Measurements from ENCODE around the gene PNMT.

Gene PNMT

GRCh38 chr17:39716879-39717536, 48.8 kb downstream of the PNMT start:
- Histone ChIP-seq H3K4me3 (ENCODE audit: low read depth, low read length) (no peak overlapping the region), H3K27me3 (replicated peaks) (no peaks in the 10 kb centered on the region), H3K36me3 (replicated peaks) (peaks cover 16% of the 10 kb centered on the region), H3K27ac (no peak overlapping the region)
- DNase-seq: no peak
- in situ Hi-C loops (cut with HindIII; ENCODE audit: low pct_ligation_motif_present, low sequenced_read_pairs): no loop called here
- no peak for TF ChIP-seq CTCF (IDR thresholded peaks at IDR 0.05; ENCODE audit: low read depth, low read length, missing control alignments)

GRCh38 chr17:39717660-39718059, 49.4 kb downstream of the PNMT start:
- Histone ChIP-seq H3K36me3 (replicated peaks) (peaks cover 16% of the 10 kb centered on the region), H3K27ac (no peak overlapping the region), H3K27me3 (replicated peaks) (no peaks in the 10 kb centered on the region)

GRCh38 chr17:39719563-39720355, 51.5 kb downstream of the PNMT start:
- H3K36me3 ChIP-seq (replicated peaks): peaks cover 21% of the 10 kb centered on the region
- H3K4me3 ChIP-seq (ENCODE audit: low read depth, low read length): no peak overlapping the region
- DNase-seq: no peak
- H3K27me3 ChIP-seq (replicated peaks): no peaks in the 10 kb centered on the region
- H3K27ac ChIP-seq: no peak overlapping the region
- no peak for TF ChIP-seq CTCF (IDR thresholded peaks at IDR 0.05; ENCODE audit: low read depth, low read length, missing control alignments)
- in situ Hi-C loops (cut with HindIII; ENCODE audit: low pct_ligation_motif_present, low sequenced_read_pairs): no loop called here

More at GRCh38 chr17:39717660-39718059, 49.4 kb downstream of the PNMT start:
- in situ Hi-C loops (cut with HindIII; ENCODE audit: low pct_ligation_motif_present, low sequenced_read_pairs): no loop called here
- no peak overlapping the region for H3K4me3 ChIP-seq (ENCODE audit: low read depth, low read length)
- DNase-seq: no peak
- TF ChIP-seq CTCF (IDR thresholded peaks at IDR 0.05; ENCODE audit: low read depth, low read length, missing control alignments): no peak

Measured in brain microvascular endothelial cell (primary cell).